Chondrocyte (in vitro differentiated cells): ENCODE results near the gene RIMS1. TPM values are rescaled to one million over a fixed set of nuclear protein-coding genes. Genes with fewer than 3 reads are reported as not detected.

Experiments used
- DNase-seq: peaks from one replicate; pipeline ENCODE4 v3.0.0; 2021; ENCODE audit warnings: mixed read lengths, low spot score
- H3K27ac Mint-ChIP-seq: one replicate; pipeline ENCODE4 v1.8.0; 2021; ENCODE audit warnings: mild to moderate bottlenecking, moderate library complexity, mixed read lengths; ENCODE audit not compliant: unreplicated experiment
- H3K27me3 Mint-ChIP-seq: 2 replicates; pipeline ENCODE4 v1.8.0; 2021; ENCODE audit warnings: low read depth, mixed read lengths
- H3K36me3 Mint-ChIP-seq: 2 replicates; pipeline ENCODE4 v1.8.0; 2021; ENCODE audit warnings: low read depth, mixed read lengths
- H3K4me1 Mint-ChIP-seq: 2 replicates; pipeline ENCODE4 v1.8.0; 2021; ENCODE audit warnings: low read depth, mild to moderate bottlenecking, mixed read lengths
- H3K4me3 Mint-ChIP-seq: one replicate; pipeline ENCODE4 v1.8.0; 2021; ENCODE audit warnings: mild to moderate bottlenecking, moderate library complexity, mixed read lengths; ENCODE audit not compliant: unreplicated experiment
- H3K9me3 Mint-ChIP-seq: 2 replicates; pipeline ENCODE4 v1.8.0; 2021; ENCODE audit warnings: low read depth, mixed read lengths
- total RNA-seq: library from RNA; stranded (reverse); gene quantifications from 3 replicates; pipeline ENCODE4 v1.2.1, GENCODE V29; 2021
- TF ChIP-seq, protein P1 (sequence below): fragments of 200-600 bp; sonication (generic); IDR thresholded peaks from 2 replicates; pipeline ENCODE4 v1.5.0; 2021; ENCODE audit warnings: antibody characterized with exemption, mild to moderate bottlenecking, moderate library complexity

Gene RIMS1
- total RNA-seq, 1 donor from 2014 or later, result 6.6 TPM

DNA sequence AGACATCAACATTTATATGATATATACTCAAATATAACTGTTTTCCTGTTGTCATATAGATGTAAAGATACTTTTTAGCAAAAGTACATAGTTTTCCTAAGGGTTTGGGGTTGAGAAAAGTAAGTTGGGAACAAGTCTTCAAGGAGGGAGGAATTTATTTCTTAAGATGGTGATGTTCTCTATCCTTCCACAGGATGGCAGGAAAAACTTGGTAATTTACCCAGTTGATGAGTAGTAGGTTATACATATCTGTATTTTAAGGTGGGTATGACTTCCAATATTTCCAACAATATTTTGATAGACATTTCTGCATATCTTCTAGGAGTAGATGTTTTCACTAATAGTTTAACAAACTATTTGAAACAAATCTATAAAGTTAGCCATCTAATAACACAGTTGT is 254.4 kb downstream of the RIMS1 start:
- H3K36me3 Mint-ChIP-seq, result no peaks in the 10 kb centered on the region
- no peak overlapping the region for H3K27ac Mint-ChIP-seq
- H3K4me1 Mint-ChIP-seq, result peaks cover 8% of the 10 kb centered on the region
- no peak for DNase-seq
- no peak overlapping the region for H3K4me3 Mint-ChIP-seq
- H3K9me3 Mint-ChIP-seq, result no peaks in the 10 kb centered on the region
- TF ChIP-seq, protein P1, sequence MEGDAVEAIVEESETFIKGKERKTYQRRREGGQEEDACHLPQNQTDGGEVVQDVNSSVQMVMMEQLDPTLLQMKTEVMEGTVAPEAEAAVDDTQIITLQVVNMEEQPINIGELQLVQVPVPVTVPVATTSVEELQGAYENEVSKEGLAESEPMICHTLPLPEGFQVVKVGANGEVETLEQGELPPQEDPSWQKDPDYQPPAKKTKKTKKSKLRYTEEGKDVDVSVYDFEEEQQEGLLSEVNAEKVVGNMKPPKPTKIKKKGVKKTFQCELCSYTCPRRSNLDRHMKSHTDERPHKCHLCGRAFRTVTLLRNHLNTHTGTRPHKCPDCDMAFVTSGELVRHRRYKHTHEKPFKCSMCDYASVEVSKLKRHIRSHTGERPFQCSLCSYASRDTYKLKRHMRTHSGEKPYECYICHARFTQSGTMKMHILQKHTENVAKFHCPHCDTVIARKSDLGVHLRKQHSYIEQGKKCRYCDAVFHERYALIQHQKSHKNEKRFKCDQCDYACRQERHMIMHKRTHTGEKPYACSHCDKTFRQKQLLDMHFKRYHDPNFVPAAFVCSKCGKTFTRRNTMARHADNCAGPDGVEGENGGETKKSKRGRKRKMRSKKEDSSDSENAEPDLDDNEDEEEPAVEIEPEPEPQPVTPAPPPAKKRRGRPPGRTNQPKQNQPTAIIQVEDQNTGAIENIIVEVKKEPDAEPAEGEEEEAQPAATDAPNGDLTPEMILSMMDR, result peak; percentile 78
- no peaks in the 10 kb centered on the region for H3K27me3 Mint-ChIP-seq

DNA sequence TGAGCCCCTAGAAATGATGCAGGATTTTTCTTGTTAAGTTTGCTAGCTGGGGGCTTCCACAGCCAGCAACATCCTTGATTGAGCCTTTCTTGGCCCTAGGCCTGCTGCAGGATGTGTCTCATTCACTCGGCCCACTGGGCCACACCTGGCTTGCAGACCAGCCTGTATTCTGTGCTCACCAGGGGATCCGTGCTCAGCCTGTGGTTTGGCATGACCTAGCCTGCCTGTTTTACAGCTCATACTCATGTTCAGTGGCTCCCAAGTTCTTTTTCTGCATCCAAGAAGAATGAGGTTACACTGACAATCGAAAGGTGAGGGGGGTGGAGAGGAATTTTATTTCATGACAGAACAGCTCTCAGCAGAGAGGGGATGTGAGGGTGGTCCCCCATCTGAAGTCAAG is 263.4 kb downstream of the RIMS1 start:
- no peaks in the 10 kb centered on the region for H3K4me1 Mint-ChIP-seq
- peaks cover 15% of the 10 kb centered on the region for H3K9me3 Mint-ChIP-seq
- H3K36me3 Mint-ChIP-seq, result peaks cover 1% of the 10 kb centered on the region
- no peaks in the 10 kb centered on the region for H3K27me3 Mint-ChIP-seq
- DNase-seq, result no peak
- TF ChIP-seq, protein P1, result no peak
- no peak overlapping the region for H3K4me3 Mint-ChIP-seq
- no peak overlapping the region for H3K27ac Mint-ChIP-seq

DNA sequence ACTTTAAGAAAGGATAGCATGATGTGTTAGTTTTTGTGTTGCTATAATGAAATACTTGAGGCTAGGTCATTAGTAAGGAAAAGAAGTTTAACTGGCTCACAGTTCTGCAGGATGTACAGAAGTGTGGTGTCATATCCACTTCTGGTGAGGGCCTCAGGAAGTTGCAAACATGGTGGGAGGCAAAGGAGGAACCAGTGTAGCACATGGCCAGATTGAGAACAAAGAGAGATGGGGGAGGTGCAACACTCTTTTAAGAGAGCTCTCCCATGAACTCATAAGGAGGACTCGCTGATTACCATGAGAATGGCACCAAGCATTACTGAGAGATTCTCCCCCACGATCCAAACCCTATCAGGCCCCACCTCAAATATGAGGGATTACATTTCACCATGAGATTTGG is 265.4 kb downstream of the RIMS1 start:
- Mint-ChIP-seq H3K9me3 (peaks cover 11% of the 10 kb centered on the region), H3K4me1 (no peaks in the 10 kb centered on the region), H3K27ac (no peak overlapping the region), H3K27me3 (no peaks in the 10 kb centered on the region), H3K4me3 (no peak overlapping the region), H3K36me3 (peaks cover 1% of the 10 kb centered on the region)
- TF ChIP-seq, protein P1, result no peak
- no peak for DNase-seq

DNA sequence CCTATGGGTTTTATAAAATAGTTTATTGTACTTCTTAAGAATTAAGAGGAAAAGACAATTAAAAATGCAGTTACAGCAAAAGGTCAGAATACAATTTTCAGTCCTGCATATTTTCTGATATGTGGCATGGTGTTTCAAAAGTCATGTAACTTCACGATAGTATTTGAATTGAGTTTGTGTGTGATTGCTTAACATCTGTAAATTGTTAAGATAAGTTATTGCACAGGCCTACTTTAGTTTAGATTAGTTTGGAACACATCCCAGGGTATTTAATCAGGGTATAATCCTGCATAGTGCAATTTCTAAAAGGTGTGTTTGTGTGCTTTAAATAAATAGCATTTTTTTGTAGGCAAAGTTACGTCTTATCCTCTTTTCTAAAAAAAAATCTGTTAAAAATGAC is 289.6 kb downstream of the RIMS1 start:
- no peaks in the 10 kb centered on the region for H3K4me1 Mint-ChIP-seq
- DNase-seq, result no peak
- H3K36me3 Mint-ChIP-seq, result no peaks in the 10 kb centered on the region
- H3K4me3 Mint-ChIP-seq, result no peak overlapping the region
- no peak overlapping the region for H3K27ac Mint-ChIP-seq
- TF ChIP-seq, protein P1, result no peak
- H3K27me3 Mint-ChIP-seq, result peaks cover 31% of the 10 kb centered on the region
- no peaks in the 10 kb centered on the region for H3K9me3 Mint-ChIP-seq

DNA sequence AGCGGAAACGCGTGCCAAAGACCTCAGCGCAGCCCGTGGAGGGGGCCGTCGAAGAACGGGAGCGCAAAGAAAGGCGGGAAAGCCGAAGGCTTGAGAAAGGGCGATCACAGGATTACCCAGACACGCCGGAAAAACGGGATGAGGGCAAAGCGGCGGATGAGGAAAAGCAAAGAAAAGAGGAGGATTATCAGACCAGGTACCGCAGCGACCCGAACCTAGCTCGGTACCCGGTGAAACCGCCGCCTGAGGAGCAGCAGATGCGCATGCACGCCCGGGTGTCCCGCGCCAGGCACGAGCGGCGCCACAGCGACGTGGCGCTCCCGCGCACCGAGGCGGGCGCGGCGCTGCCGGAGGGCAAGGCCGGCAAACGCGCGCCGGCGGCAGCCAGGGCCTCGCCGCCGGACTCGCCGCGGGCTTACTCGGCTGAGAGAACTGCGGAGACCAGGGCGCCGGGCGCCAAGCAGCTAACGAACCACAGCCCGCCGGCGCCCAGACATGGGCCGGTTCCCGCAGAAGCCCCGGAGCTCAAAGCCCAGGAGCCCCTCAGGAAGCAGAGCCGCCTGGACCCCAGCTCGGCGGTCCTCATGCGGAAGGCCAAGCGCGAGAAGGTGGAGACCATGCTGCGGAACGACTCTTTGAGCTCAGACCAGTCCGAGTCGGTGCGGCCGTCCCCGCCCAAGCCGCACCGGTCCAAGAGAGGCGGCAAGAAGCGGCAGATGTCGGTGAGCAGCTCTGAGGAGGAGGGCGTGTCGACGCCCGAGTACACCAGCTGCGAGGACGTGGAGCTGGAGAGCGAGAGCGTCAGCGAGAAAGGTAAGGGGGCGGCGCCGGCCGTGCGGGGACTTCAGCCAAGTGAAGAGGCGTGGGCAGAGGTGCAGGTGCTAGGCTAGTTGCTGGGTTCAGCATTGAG is 296.2 kb downstream of the RIMS1 start:
- Mint-ChIP-seq H3K9me3 (no peaks in the 10 kb centered on the region), H3K4me3 (peak overlapping the region; percentile 95), H3K27ac (no peak overlapping the region), H3K36me3 (peaks cover 2% of the 10 kb centered on the region), H3K4me1 (peaks cover 9% of the 10 kb centered on the region), H3K27me3 (peaks cover 38% of the 10 kb centered on the region)
- peak; percentile 79 for DNase-seq
- TF ChIP-seq, protein P1, result no peak
